GM23338 (cell line): Measurements from ENCODE around the gene NSD2.

Experiments
- CREB1 ChIP-seq: fragments of 250-450 bp; sonication (Bioruptor Pico); IDR thresholded peaks from 2 replicates; pipeline ENCODE4 v1.5.0; 2020; ENCODE audit warnings: low read depth, mild to moderate bottlenecking, moderate library complexity
- EZH2phosphoT487 ChIP-seq: fragments of 200-600 bp; sonication (generic); IDR thresholded peaks from one replicate; pipeline ENCODE4 v1.8.1; 2018; ENCODE audit warnings: antibody characterized with exemption; ENCODE audit not compliant: unreplicated experiment
- JUNB ChIP-seq: IDR thresholded peaks from one replicate; pipeline ENCODE4 v1.6.1; 2016; ENCODE audit warnings: antibody characterized with exemption; ENCODE audit not compliant: unreplicated experiment
- POLR2AphosphoS5 ChIP-seq: IDR thresholded peaks from 2 replicates; pipeline ENCODE4 v1.6.1; 2016; ENCODE audit warnings: antibody characterized with exemption, low read depth
- TF ChIP-seq, protein P1 (sequence below), 2 experiments: fragments of 200-600 bp in 1 of 2; sonication (generic) in 1 of 2; conservative IDR thresholded peaks; 2 replicates each; pipeline versions ENCODE4 v1.5.1 to v1.6.1; 2016 to 2017; ENCODE audit warnings: antibody characterized with exemption in 2 of 2, low read depth in 2 of 2, mild to moderate bottlenecking in 2 of 2, moderate library complexity in 1 of 2
- TF ChIP-seq, protein P2 (sequence below): fragments of 250-450 bp; sonication (Bioruptor Pico); IDR thresholded peaks from 2 replicates; pipeline ENCODE4 v1.5.0; 2020; ENCODE audit warnings: mild to moderate bottlenecking, moderate library complexity

DNA sequence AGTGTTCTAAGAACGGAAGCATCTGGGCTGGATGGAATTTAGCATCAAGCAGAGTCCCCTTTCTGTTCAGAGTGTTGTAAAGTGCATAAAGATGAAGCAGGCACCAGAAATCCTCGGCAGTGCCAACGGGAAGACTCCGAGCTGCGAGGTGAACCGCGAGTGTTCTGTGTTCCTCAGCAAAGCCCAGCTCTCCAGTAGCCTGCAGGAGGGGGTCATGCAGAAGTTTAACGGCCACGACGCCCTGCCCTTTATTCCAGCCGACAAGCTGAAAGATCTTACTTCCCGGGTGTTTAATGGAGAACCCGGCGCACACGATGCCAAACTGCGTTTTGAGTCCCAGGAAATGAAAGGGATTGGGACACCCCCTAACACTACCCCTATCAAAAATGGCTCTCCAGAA is 29.4 kb downstream of the NSD2 start:
- TF ChIP-seq POLR2AphosphoS5 (no peak), EZH2phosphoT487 (no peak), JUNB (no peak), CREB1 (CRISPR knock-in tag) (no peak)
- TF ChIP-seq, protein P1, sequence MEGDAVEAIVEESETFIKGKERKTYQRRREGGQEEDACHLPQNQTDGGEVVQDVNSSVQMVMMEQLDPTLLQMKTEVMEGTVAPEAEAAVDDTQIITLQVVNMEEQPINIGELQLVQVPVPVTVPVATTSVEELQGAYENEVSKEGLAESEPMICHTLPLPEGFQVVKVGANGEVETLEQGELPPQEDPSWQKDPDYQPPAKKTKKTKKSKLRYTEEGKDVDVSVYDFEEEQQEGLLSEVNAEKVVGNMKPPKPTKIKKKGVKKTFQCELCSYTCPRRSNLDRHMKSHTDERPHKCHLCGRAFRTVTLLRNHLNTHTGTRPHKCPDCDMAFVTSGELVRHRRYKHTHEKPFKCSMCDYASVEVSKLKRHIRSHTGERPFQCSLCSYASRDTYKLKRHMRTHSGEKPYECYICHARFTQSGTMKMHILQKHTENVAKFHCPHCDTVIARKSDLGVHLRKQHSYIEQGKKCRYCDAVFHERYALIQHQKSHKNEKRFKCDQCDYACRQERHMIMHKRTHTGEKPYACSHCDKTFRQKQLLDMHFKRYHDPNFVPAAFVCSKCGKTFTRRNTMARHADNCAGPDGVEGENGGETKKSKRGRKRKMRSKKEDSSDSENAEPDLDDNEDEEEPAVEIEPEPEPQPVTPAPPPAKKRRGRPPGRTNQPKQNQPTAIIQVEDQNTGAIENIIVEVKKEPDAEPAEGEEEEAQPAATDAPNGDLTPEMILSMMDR (conservative IDR thresholded peaks at IDR 0.05; ENCODE audit: low read depth in 2 of 2), result no peak
- TF ChIP-seq, protein P2, sequence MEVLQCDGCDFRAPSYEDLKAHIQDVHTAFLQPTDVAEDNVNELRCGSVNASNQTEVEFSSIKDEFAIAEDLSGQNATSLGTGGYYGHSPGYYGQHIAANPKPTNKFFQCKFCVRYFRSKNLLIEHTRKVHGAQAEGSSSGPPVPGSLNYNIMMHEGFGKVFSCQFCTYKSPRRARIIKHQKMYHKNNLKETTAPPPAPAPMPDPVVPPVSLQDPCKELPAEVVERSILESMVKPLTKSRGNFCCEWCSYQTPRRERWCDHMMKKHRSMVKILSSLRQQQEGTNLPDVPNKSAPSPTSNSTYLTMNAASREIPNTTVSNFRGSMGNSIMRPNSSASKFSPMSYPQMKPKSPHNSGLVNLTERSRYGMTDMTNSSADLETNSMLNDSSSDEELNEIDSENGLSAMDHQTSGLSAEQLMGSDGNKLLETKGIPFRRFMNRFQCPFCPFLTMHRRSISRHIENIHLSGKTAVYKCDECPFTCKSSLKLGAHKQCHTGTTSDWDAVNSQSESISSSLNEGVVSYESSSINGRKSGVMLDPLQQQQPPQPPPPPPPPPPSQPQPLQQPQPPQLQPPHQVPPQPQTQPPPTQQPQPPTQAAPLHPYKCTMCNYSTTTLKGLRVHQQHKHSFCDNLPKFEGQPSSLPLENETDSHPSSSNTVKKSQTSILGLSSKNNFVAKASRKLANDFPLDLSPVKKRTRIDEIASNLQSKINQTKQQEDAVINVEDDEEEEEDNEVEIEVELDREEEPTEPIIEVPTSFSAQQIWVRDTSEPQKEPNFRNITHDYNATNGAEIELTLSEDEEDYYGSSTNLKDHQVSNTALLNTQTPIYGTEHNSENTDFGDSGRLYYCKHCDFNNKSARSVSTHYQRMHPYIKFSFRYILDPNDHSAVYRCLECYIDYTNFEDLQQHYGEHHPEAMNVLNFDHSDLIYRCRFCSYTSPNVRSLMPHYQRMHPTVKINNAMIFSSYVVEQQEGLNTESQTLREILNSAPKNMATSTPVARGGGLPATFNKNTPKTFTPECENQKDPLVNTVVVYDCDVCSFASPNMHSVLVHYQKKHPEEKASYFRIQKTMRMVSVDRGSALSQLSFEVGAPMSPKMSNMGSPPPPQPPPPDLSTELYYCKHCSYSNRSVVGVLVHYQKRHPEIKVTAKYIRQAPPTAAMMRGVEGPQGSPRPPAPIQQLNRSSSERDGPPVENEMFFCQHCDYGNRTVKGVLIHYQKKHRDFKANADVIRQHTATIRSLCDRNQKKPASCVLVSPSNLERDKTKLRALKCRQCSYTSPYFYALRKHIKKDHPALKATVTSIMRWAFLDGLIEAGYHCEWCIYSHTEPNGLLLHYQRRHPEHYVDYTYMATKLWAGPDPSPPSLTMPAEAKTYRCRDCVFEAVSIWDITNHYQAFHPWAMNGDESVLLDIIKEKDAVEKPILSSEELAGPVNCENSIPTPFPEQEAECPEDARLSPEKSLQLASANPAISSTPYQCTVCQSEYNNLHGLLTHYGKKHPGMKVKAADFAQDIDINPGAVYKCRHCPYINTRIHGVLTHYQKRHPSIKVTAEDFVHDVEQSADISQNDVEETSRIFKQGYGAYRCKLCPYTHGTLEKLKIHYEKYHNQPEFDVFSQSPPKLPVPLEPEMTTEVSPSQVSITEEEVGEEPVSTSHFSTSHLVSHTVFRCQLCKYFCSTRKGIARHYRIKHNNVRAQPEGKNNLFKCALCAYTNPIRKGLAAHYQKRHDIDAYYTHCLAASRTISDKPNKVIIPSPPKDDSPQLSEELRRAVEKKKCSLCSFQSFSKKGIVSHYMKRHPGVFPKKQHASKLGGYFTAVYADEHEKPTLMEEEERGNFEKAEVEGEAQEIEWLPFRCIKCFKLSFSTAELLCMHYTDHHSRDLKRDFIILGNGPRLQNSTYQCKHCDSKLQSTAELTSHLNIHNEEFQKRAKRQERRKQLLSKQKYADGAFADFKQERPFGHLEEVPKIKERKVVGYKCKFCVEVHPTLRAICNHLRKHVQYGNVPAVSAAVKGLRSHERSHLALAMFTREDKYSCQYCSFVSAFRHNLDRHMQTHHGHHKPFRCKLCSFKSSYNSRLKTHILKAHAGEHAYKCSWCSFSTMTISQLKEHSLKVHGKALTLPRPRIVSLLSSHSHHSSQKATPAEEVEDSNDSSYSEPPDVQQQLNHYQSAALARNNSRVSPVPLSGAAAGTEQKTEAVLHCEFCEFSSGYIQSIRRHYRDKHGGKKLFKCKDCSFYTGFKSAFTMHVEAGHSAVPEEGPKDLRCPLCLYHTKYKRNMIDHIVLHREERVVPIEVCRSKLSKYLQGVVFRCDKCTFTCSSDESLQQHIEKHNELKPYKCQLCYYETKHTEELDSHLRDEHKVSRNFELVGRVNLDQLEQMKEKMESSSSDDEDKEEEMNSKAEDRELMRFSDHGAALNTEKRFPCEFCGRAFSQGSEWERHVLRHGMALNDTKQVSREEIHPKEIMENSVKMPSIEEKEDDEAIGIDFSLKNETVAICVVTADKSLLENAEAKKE (CRISPR knock-in tag), result no peak
